ENCODE measurements around the gene KIAA1755. TPM values are rescaled to one million over a fixed set of nuclear protein-coding genes. Genes with fewer than 3 reads are reported as not detected.
"Not testable (repeated sequence)": the region's sequence is repeated elsewhere in the genome, so short reads cannot be mapped to it uniquely, and the experiment has no call there.

The KIAA1755 gene
- total and polyA plus RNA-seq, 2 experiments from 2014 or later: 4.0 to 5.1 TPM

- DNase-seq: no peak
- Histone ChIP-seq H2AFZ (no peak overlapping the region), H3K4me1 (ENCODE audit: insufficient read depth) (peaks cover 32% of the 10 kb centered on the region), H3K4me3 (no peak overlapping the region), H3K9me3 (ENCODE audit: low read depth) (no peaks in the 10 kb centered on the region), H3K4me2 (ENCODE audit: unreplicated experiment) (no peak overlapping the region), H3K27ac (peak overlapping the region; percentile 59; the same call in 1 of the 2 replicates), H3K9ac (no peak overlapping the region), H4K20me1 (ENCODE audit: insufficient read depth) (no peaks in the 10 kb centered on the region), H3K79me2 (ENCODE audit: insufficient read depth) (peaks cover 17% of the 10 kb centered on the region; the same call in 1 of the 2 replicates), H3F3A (ENCODE audit: insufficient read depth) (peaks cover 29% of the 10 kb centered on the region), H3K27me3 (replicated peaks; ENCODE audit: insufficient read depth) (no peaks in the 10 kb centered on the region), H3K9me2 (ENCODE audit: insufficient read depth) (no peaks in the 10 kb centered on the region), H3K36me3 (ENCODE audit: low read depth) (no peaks in the 10 kb centered on the region)
- TF ChIP-seq EZH2 (IDR thresholded peaks at IDR 0.05; ENCODE audit: insufficient read depth, poor library complexity, severe bottlenecking): no peak
- TF ChIP-seq EZH2phosphoT487 (IDR thresholded peaks at IDR 0.05; ENCODE audit: insufficient read depth, low read depth): no peak
- in situ Hi-C loops (cut with MboI): no loop called here
- WGBS, 2 experiments (ENCODE audit: low coverage in 1 of 2, low lambda C conversion rate in 2 of 2, missing lambda C conversion rate in 2 of 2): 98 to 99% methylated on average over 7 of the region's 7 CpGs
These were observed 1.9 kb downstream of the KIAA1755 start for GRCh38 chr20:38258545-38259215.

- H3K79me2 ChIP-seq (ENCODE audit: insufficient read depth): peaks cover 25% of the 10 kb centered on the region
- H3K4me2 ChIP-seq (ENCODE audit: unreplicated experiment): no peak overlapping the region
- TF ChIP-seq EZH2 (IDR thresholded peaks at IDR 0.05; ENCODE audit: insufficient read depth, poor library complexity, severe bottlenecking) (no peak), EZH2phosphoT487 (IDR thresholded peaks at IDR 0.05; ENCODE audit: insufficient read depth, low read depth) (no peak)
- no peak for DNase-seq
- H3F3A ChIP-seq (ENCODE audit: insufficient read depth): peaks cover 29% of the 10 kb centered on the region
- no peaks in the 10 kb centered on the region for H3K27me3 ChIP-seq (replicated peaks; ENCODE audit: insufficient read depth)
- no peaks in the 10 kb centered on the region for H3K36me3 ChIP-seq (ENCODE audit: low read depth)
- H2AFZ ChIP-seq: no peak overlapping the region
- peaks cover 41% of the 10 kb centered on the region for H3K4me1 ChIP-seq (ENCODE audit: insufficient read depth)
- H3K9ac ChIP-seq: no peak overlapping the region
- no peak overlapping the region for H3K4me3 ChIP-seq
- H3K9me2 ChIP-seq (ENCODE audit: insufficient read depth): no peaks in the 10 kb centered on the region
- 75 to 81% methylated on average over 2 of the region's 2 CpGs for WGBS, 2 experiments (ENCODE audit: low coverage in 1 of 2, low lambda C conversion rate in 2 of 2, missing lambda C conversion rate in 2 of 2)
- H3K9me3 ChIP-seq (ENCODE audit: low read depth): no peaks in the 10 kb centered on the region
- peak overlapping the region; percentile 59 for H3K27ac ChIP-seq
- no peaks in the 10 kb centered on the region for H4K20me1 ChIP-seq (ENCODE audit: insufficient read depth)
- in situ Hi-C loops (cut with MboI): no loop called here
These were observed 3.6 kb downstream of the KIAA1755 start for GRCh38 chr20:38256966-38257365.

DNA sequence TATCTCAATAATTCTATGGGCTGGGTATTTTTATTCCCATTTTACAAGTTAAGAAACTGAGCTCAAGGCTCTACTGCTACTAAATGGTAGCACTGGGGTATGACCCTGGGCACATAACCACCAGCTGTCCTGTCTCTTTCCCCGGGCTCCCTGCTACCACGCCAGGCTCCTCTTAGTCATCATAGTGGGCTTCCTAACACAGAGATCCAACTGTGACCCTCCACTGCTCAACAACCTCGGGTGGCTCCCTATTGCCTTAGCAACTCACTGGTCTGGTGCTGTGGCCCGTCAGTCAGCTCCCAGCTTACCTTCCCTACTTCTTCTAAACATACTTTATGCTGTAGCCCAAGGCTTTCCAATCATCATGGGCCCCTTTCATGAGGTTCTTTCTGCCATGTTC lies 4.5 kb downstream of the KIAA1755 start:
- H3K27ac ChIP-seq: peak overlapping the region; percentile 63
- in situ Hi-C loops (cut with MboI): no loop called here
- H4K20me1 ChIP-seq (ENCODE audit: insufficient read depth): no peaks in the 10 kb centered on the region
- H3K4me3 ChIP-seq: no peak overlapping the region
- H3K9me3 ChIP-seq (ENCODE audit: low read depth): no peaks in the 10 kb centered on the region
- H3K27me3 ChIP-seq (replicated peaks; ENCODE audit: insufficient read depth): no peaks in the 10 kb centered on the region
- 92 to 95% methylated on average over 4 of the region's 4 CpGs for WGBS, 2 experiments (ENCODE audit: low coverage in 1 of 2, low lambda C conversion rate in 2 of 2, missing lambda C conversion rate in 2 of 2)
- peaks cover 29% of the 10 kb centered on the region for H3K79me2 ChIP-seq (ENCODE audit: insufficient read depth)
- no peaks in the 10 kb centered on the region for H3K36me3 ChIP-seq (ENCODE audit: low read depth)
- H3K4me1 ChIP-seq (ENCODE audit: insufficient read depth): peaks cover 46% of the 10 kb centered on the region
- peak overlapping the region; percentile 18 for H3K4me2 ChIP-seq (ENCODE audit: unreplicated experiment)
- peak overlapping the region; percentile 26; the same call in 1 of the 2 replicates for H2AFZ ChIP-seq
- H3K9me2 ChIP-seq (ENCODE audit: insufficient read depth): no peaks in the 10 kb centered on the region
- no peak for DNase-seq
- H3F3A ChIP-seq (ENCODE audit: insufficient read depth): peaks cover 29% of the 10 kb centered on the region
- H3K9ac ChIP-seq: peak overlapping the region; percentile 27; the same call in 1 of the 2 replicates
- no peak for TF ChIP-seq EZH2phosphoT487 (IDR thresholded peaks at IDR 0.05; ENCODE audit: insufficient read depth, low read depth)
- no peak for TF ChIP-seq EZH2 (IDR thresholded peaks at IDR 0.05; ENCODE audit: insufficient read depth, poor library complexity, severe bottlenecking)

DNA sequence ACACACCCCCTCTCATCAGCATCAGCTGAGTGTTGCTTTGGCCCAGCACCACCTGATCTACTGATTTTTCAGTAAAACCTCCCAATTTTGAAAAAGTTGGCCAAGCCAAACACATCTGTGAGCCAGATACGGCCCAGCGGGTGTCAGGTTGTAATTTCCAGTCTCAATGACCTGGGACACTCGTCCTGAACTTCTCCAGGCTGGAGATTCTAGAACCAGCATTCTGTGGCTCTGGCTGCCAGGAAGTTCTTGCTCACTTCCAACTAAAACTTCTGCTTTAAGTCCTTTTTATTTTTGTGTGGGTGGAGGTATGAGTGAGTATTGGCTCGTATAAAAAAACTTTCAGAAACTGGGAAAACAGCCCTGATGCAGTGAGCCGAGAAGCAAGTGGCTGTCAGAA lies 5.1 kb downstream of the KIAA1755 start:
- Histone ChIP-seq H2AFZ (peak overlapping the region; percentile 26; the same call in 1 of the 2 replicates), H3K4me2 (ENCODE audit: unreplicated experiment) (peak overlapping the region; percentile 18), H4K20me1 (ENCODE audit: insufficient read depth) (no peaks in the 10 kb centered on the region), H3K27me3 (replicated peaks; ENCODE audit: insufficient read depth) (no peaks in the 10 kb centered on the region), H3F3A (ENCODE audit: insufficient read depth) (peaks cover 29% of the 10 kb centered on the region), H3K27ac (peak overlapping the region; percentile 63), H3K79me2 (ENCODE audit: insufficient read depth) (peaks cover 29% of the 10 kb centered on the region), H3K4me1 (ENCODE audit: insufficient read depth) (peaks cover 46% of the 10 kb centered on the region), H3K36me3 (ENCODE audit: low read depth) (no peaks in the 10 kb centered on the region), H3K9ac (peak overlapping the region; percentile 27; the same call in 1 of the 2 replicates), H3K4me3 (no peak overlapping the region), H3K9me3 (ENCODE audit: low read depth) (no peaks in the 10 kb centered on the region), H3K9me2 (ENCODE audit: insufficient read depth) (no peaks in the 10 kb centered on the region)
- 1 to 4% methylated on average over 5 of the region's 5 CpGs for WGBS, 2 experiments (ENCODE audit: low coverage in 1 of 2, low lambda C conversion rate in 2 of 2, missing lambda C conversion rate in 2 of 2)
- no peak for TF ChIP-seq EZH2phosphoT487 (IDR thresholded peaks at IDR 0.05; ENCODE audit: insufficient read depth, low read depth)
- no peak for TF ChIP-seq EZH2 (IDR thresholded peaks at IDR 0.05; ENCODE audit: insufficient read depth, poor library complexity, severe bottlenecking)
- DNase-seq: peak; percentile 88
- in situ Hi-C loops (cut with MboI): no loop called here

- H2AFZ ChIP-seq; in situ Hi-C loops (cut with MboI); DNase-seq; H3K4me2 ChIP-seq (ENCODE audit: unreplicated experiment); H3K9ac ChIP-seq; H3K27ac ChIP-seq; H3K9me3 ChIP-seq (ENCODE audit: low read depth); H3K27me3 ChIP-seq (replicated peaks; ENCODE audit: insufficient read depth); H3K9me2 ChIP-seq (ENCODE audit: insufficient read depth); H4K20me1 ChIP-seq (ENCODE audit: insufficient read depth); H3K4me3 ChIP-seq; H3K36me3 ChIP-seq (ENCODE audit: low read depth): not testable (repeated sequence)
- H3F3A ChIP-seq (ENCODE audit: insufficient read depth): peaks cover 28% of the 10 kb centered on the region
- 76 to 77% methylated on average over 4 of the region's 4 CpGs for WGBS, 2 experiments (ENCODE audit: low coverage in 1 of 2, low lambda C conversion rate in 2 of 2, missing lambda C conversion rate in 2 of 2)
- H3K4me1 ChIP-seq (ENCODE audit: insufficient read depth): peaks cover 47% of the 10 kb centered on the region
- peaks cover 29% of the 10 kb centered on the region for H3K79me2 ChIP-seq (ENCODE audit: insufficient read depth)
These were observed 5.9 kb downstream of the KIAA1755 start for GRCh38 chr20:38254621-38255020.
